AG04450 (cell line): ENCODE data around the gene ECSCR. TPM values are rescaled to one million over a fixed set of nuclear protein-coding genes. Genes with fewer than 3 reads are reported as not detected.
"Not testable (repeated sequence)": the region's sequence is repeated elsewhere in the genome, so short reads cannot be mapped to it uniquely, and the experiment has no call there.

Experiments used
- CTCF ChIA-PET: fragments of 300-600, 350-600 bp; formaldehyde crosslinking; extraction: SDS; loops from one replicate; lab custom pipeline; 2022; ENCODE audit warnings: antibody characterized with exemption, inconsistent platforms; lab: Charles Lee
- POLR2A ChIA-PET: fragments of 350-600 bp; formaldehyde crosslinking; extraction: SDS; loops from one replicate; lab custom pipeline; 2021; ENCODE audit warnings: antibody characterized with exemption, inconsistent platforms; lab: Yijun Ruan, JAX
- DNase-seq: peaks from one replicate; pipeline ENCODE4 v3.0.0-alpha.2; 2011; ENCODE audit warnings: low read depth, low spot score
- H3K27ac ChIP-seq: one replicate; pipeline ENCODE4 v1.5.1; 2012; ENCODE audit warnings: low read depth, low read length, control low read depth
- H3K27me3 ChIP-seq: one replicate; pipeline ENCODE4 v1.6.0; 2012; ENCODE audit warnings: low read length; ENCODE audit not compliant: control insufficient read depth, insufficient read depth
- H3K4me3 ChIP-seq: 2 replicates; pipeline ENCODE4 v1.5.1; 2011; ENCODE audit warnings: mild to moderate bottlenecking, low read depth, low read length, control low read depth
- H3K9me3 ChIP-seq: 2 replicates; pipeline ENCODE4 v1.5.1; 2012; ENCODE audit warnings: low read length; ENCODE audit not compliant: control insufficient read depth, insufficient read depth
- CTCF ChIP-seq: IDR thresholded peaks from 2 replicates; pipeline ENCODE4 v1.5.1; 2011; ENCODE audit warnings: low read depth, low read length, control low read depth, inconsistent platforms
- polyA plus RNA-seq: library from polyadenylated mRNA; depleted of rRNA; stranded (reverse); fragments of >200 nt; gene quantifications from 2 replicates; pipeline ENCODE4 v1.2.3, GENCODE V29; 2011

The ECSCR gene
- polyA plus RNA-seq, 1 experiment: 0.82 TPM

- no peaks in the 10 kb centered on the region for H3K9me3 ChIP-seq
- ChIA-PET CTCF (interaction anchor here (1.2 kb wide), 1 partner anchor 58 kb away, joined by 3 read pairs; no protein-coding TSS in a partner anchor), POLR2A (interaction anchor here (1.4 to 1.5 kb wide), 2 partner anchors 22 to 37 kb away, joined by 3 to 5 read pairs; no protein-coding TSS in a partner anchor)
- no peaks in the 10 kb centered on the region for H3K27me3 ChIP-seq
- TF ChIP-seq CTCF: no peak
- peak overlapping the region; percentile 76 for H3K4me3 ChIP-seq
- peak overlapping the region; percentile 92 for H3K27ac ChIP-seq
- no peak for DNase-seq
Observed at GRCh38 chr5:139481122-139481533, 18.6 kb upstream of the ECSCR start.

GRCh38 chr5:139479729-139480128, 17.2 kb upstream of the ECSCR start:
- ChIA-PET CTCF (interaction anchor here (0.6 to 1.2 kb wide), 5 partner anchors 20 to 60 kb away, joined by 3 to 5 read pairs (median 3); no protein-coding TSS in a partner anchor), POLR2A (interaction anchor here (0.6 to 0.7 kb wide), 3 partner anchors 11 to 45 kb away, joined by 3 to 8 read pairs (median 4); no protein-coding TSS in a partner anchor)
- not testable (repeated sequence) for H3K27ac ChIP-seq, DNase-seq, H3K9me3 ChIP-seq, H3K4me3 ChIP-seq, H3K27me3 ChIP-seq

GRCh38 chr5:139478657-139479423, 16.3 kb upstream of the ECSCR start:
- POLR2A ChIA-PET, H3K4me3 ChIP-seq: not testable (repeated sequence)
- CTCF ChIA-PET: interaction anchor here (0.7 kb wide), 1 partner anchor 56 kb away, joined by 3 read pairs; no protein-coding TSS in a partner anchor

GRCh38 chr5:139475865-139476617, 13.5 kb upstream of the ECSCR start:
- H3K4me3 ChIP-seq: no peak overlapping the region
- CTCF ChIA-PET: interaction anchor here (0.7 kb wide), 1 partner anchor 88 kb away, joined by 5 read pairs; no protein-coding TSS in a partner anchor
- no peaks in the 10 kb centered on the region for H3K9me3 ChIP-seq
- no peaks in the 10 kb centered on the region for H3K27me3 ChIP-seq
- no peak for TF ChIP-seq CTCF
- DNase-seq: no peak
- H3K27ac ChIP-seq: no peak overlapping the region
- POLR2A ChIA-PET: interaction anchor here (0.6 kb wide), 1 partner anchor 51 kb away, joined by 4 read pairs; no protein-coding TSS in a partner anchor

More at GRCh38 chr5:139478657-139479423, 16.3 kb upstream of the ECSCR start:
- not testable (repeated sequence) for H3K27me3 ChIP-seq, H3K9me3 ChIP-seq, H3K27ac ChIP-seq, DNase-seq

GRCh38 chr5:139474890-139475791, 12.6 kb upstream of the ECSCR start:
- ChIA-PET CTCF (interaction anchor here (1.0 kb wide), 1 partner anchor 44 kb away, joined by 3 read pairs; no protein-coding TSS in a partner anchor), POLR2A (no interaction called here)
- H3K4me3 ChIP-seq: no peak overlapping the region
- no peak for TF ChIP-seq CTCF
- no peaks in the 10 kb centered on the region for H3K9me3 ChIP-seq
- H3K27ac ChIP-seq: no peak overlapping the region
- H3K27me3 ChIP-seq: no peaks in the 10 kb centered on the region
- DNase-seq: peak; percentile 55
